A549 (cell line): Measurements from ENCODE around the gene PNLIPRP1. TPM values are rescaled to one million over a fixed set of nuclear protein-coding genes. Genes with fewer than 3 reads are reported as not detected.

Source experiments
- ATAC-seq, 2 experiments: fragments of 200-7000 bp in 1 of 2; fragments of >200 bp in 1 of 2; cut with Nextera tagmentation in 1 of 2; cut with Tn5 transposase in 1 of 2; 3 replicates each; pipeline versions ENCODE4 v1.8.0 to v1.9.1; 2018 to 2020; ENCODE audit warnings: mild to moderate bottlenecking in 1 of 2, moderate library complexity in 1 of 2
- CTCF ChIA-PET: fragments of 300-600 bp; sonication (Branson Sonifier 250); formaldehyde crosslinking; extraction: SDS; loops from one replicate; lab custom pipeline; 2021; ENCODE audit warnings: antibody characterized with exemption, inconsistent platforms; lab: Yijun Ruan, JAX
- POLR2A ChIA-PET: fragments of 350-600 bp; formaldehyde crosslinking; extraction: SDS; loops from one replicate; lab custom pipeline; 2021; ENCODE audit warnings: antibody characterized with exemption, inconsistent platforms; lab: Yijun Ruan, JAX
- DNase-seq, 2 experiments: peaks; one replicate each; pipeline versions ENCODE4 v3.0.0 to v3.0.0-alpha.2; 2011 to 2016; ENCODE audit warnings: low read depth in 1 of 2, low spot score in 1 of 2
- FAIRE-seq: peaks from 2 replicates; lab custom pipeline; 2011; peaks lifted over from hg19 to GRCh38; lab: Jason Lieb, UNC
- H3K27ac ChIP-seq, 2 experiments: fragments of >200 bp; sonication (Bioruptor Twin); formaldehyde crosslinking; 3 replicates each; pipeline ENCODE4 v1.5.1; 2016 to 2017
- H3K4me1 ChIP-seq: fragments of >200 bp; sonication (Bioruptor Twin); formaldehyde crosslinking; 3 replicates; pipeline ENCODE4 v1.6.1; 2016
- H3K4me2 ChIP-seq: fragments of >200 bp; sonication (Bioruptor Twin); formaldehyde crosslinking; 3 replicates; pipeline ENCODE4 v1.6.1; 2016
- H3K4me3 ChIP-seq: fragments of >200 bp; sonication (Bioruptor Twin); formaldehyde crosslinking; 3 replicates; pipeline ENCODE4 v1.5.1; 2016
- H3K9me3 ChIP-seq: fragments of >200 bp; sonication (Bioruptor Twin); formaldehyde crosslinking; 3 replicates; pipeline ENCODE4 v1.6.1; 2016
- CBX2 ChIP-seq: fragments of 200-600 bp; sonication (generic); IDR thresholded peaks from 2 replicates; pipeline ENCODE4 v1.6.1; 2016; ENCODE audit warnings: low read depth, mild to moderate bottlenecking, borderline replicate concordance
- CBX8 ChIP-seq: fragments of 200-600 bp; sonication (generic); IDR thresholded peaks from 2 replicates; pipeline ENCODE4 v1.6.1; 2016
- CEBPB ChIP-seq, 2 experiments: fragments of >200 bp in 1 of 2; sonication (Bioruptor Twin) in 1 of 2; formaldehyde crosslinking in 1 of 2; IDR thresholded peaks; 2 replicates each; pipeline ENCODE4 v1.6.1; 2012 to 2016
- CHD2 ChIP-seq: fragments of 150-350 bp; IDR thresholded peaks from 2 replicates; pipeline ENCODE4 v1.6.1; 2014; ENCODE audit warnings: low read length; ENCODE audit not compliant: partially characterized antibody
- CHD4 ChIP-seq: fragments of 200-600 bp; sonication (generic); IDR thresholded peaks from 2 replicates; pipeline ENCODE4 v1.6.1; 2016; ENCODE audit warnings: antibody characterized with exemption, mild to moderate bottlenecking, borderline replicate concordance
- EP300 ChIP-seq, 2 experiments: fragments of >200 bp; sonication (Bioruptor Twin); formaldehyde crosslinking; IDR thresholded peaks; 2 replicates in 1 of 2; 3 replicates in 1 of 2; pipeline ENCODE4 v1.6.1; 2016 to 2017
- ESRRA ChIP-seq: fragments of 150-350 bp; IDR thresholded peaks from 2 replicates; pipeline ENCODE4 v1.6.1; 2014; ENCODE audit warnings: mild to moderate bottlenecking, low read length, borderline replicate concordance
- GATA3 ChIP-seq: IDR thresholded peaks from 2 replicates; pipeline ENCODE4 v1.6.1; 2012; ENCODE audit warnings: borderline replicate concordance
- HOXA7 ChIP-seq: fragments of 250-450 bp; sonication (Bioruptor Pico); IDR thresholded peaks from 2 replicates; pipeline ENCODE4 v1.5.0; 2020; ENCODE audit warnings: mild to moderate bottlenecking, moderate library complexity
- KDM1A ChIP-seq: fragments of 200-600 bp; sonication (generic); IDR thresholded peaks from 2 replicates; pipeline ENCODE4 v1.6.1; 2016; ENCODE audit warnings: low read depth, mild to moderate bottlenecking
- KDM5A ChIP-seq: fragments of 200-600 bp; sonication (generic); IDR thresholded peaks from 2 replicates; pipeline ENCODE4 v1.6.1; 2016; ENCODE audit warnings: antibody characterized with exemption, mild to moderate bottlenecking
- MAFK ChIP-seq: fragments of 450-650 bp; IDR thresholded peaks from 2 replicates; pipeline ENCODE4 v1.6.1; 2014; ENCODE audit not compliant: partially characterized antibody
- MAZ ChIP-seq: fragments of 150-350 bp; IDR thresholded peaks from 2 replicates; pipeline ENCODE4 v1.6.1; 2014; ENCODE audit warnings: antibody characterized with exemption, low read depth, low read length, borderline replicate concordance
- MYC ChIP-seq: IDR thresholded peaks from 2 replicates; pipeline ENCODE4 v1.6.1; 2012; ENCODE audit warnings: mild to moderate bottlenecking, inconsistent platforms, low read length, improper control_type of control experiment, borderline replicate concordance
- NR3C1 ChIP-seq: fragments of >200 bp; sonication (Bioruptor Twin); formaldehyde crosslinking; IDR thresholded peaks from 3 replicates; pipeline ENCODE4 v1.6.1; 2017
- RAD21 ChIP-seq, 2 experiments: fragments of >200 bp in 1 of 2; sonication (Bioruptor Twin) in 1 of 2; formaldehyde crosslinking in 1 of 2; IDR thresholded peaks in 1 of 2; conservative IDR thresholded peaks in 1 of 2; 2 replicates in 1 of 2; 3 replicates in 1 of 2; pipeline ENCODE4 v1.6.1; 2012 to 2018; ENCODE audit warnings: inconsistent platforms in 1 of 2
- RNF2 ChIP-seq: fragments of 200-600 bp; sonication (generic); IDR thresholded peaks from 2 replicates; pipeline ENCODE4 v1.6.1; 2016; ENCODE audit warnings: low read depth, mild to moderate bottlenecking, antibody characterized with exemption, moderate library complexity, borderline replicate concordance
- TFCP2L1 ChIP-seq: fragments of 250-450 bp; sonication (Bioruptor Pico); IDR thresholded peaks from 2 replicates; pipeline ENCODE4 v1.5.0; 2021; ENCODE audit warnings: mild to moderate bottlenecking
- ZSCAN20 ChIP-seq: fragments of 250-450 bp; sonication (Bioruptor Pico); IDR thresholded peaks from 2 replicates; pipeline ENCODE4 v1.8.0; 2022; ENCODE audit warnings: mild to moderate bottlenecking, moderate library complexity
- WGBS: methylation state at CpG from one replicate; pipeline ENCODE4 v1.1.6; 2017; ENCODE audit errors: missing lambda C conversion rate; 5-methylcytosine and 5-hydroxymethylcytosine counted together
- polyA plus RNA-seq, 4 experiments: library from polyadenylated mRNA; depleted of rRNA in 3 of 4; stranded (reverse); fragments of >200 nt; fragmentation: RNase III in 1 of 4; extraction: RNeasy Plus Mini Kit Qiagen cat#74134 plus additional on column Dnase treatment in 1 of 4; gene quantifications; 2 replicates in 3 of 4; 3 replicates in 1 of 4; pipeline ENCODE4 v1.2.3, GENCODE V29; 2011 to 2017
- TF ChIP-seq, protein P1 (sequence below): fragments of 250-450 bp; sonication (Bioruptor Pico); IDR thresholded peaks from 2 replicates; pipeline ENCODE4 v1.5.0; 2021; ENCODE audit warnings: mild to moderate bottlenecking, moderate library complexity, borderline replicate concordance
- TF ChIP-seq, protein P2 (sequence below): IDR thresholded peaks from 2 replicates; pipeline ENCODE4 v1.6.1; 2012
- TF ChIP-seq, protein P3 (sequence below): IDR thresholded peaks from 2 replicates; pipeline ENCODE4 v1.6.1; 2012

The PNLIPRP1 gene
- polyA plus RNA-seq, 2 of the 4 experiments (the other 2 are of a cell fraction), result not detected

DNA sequence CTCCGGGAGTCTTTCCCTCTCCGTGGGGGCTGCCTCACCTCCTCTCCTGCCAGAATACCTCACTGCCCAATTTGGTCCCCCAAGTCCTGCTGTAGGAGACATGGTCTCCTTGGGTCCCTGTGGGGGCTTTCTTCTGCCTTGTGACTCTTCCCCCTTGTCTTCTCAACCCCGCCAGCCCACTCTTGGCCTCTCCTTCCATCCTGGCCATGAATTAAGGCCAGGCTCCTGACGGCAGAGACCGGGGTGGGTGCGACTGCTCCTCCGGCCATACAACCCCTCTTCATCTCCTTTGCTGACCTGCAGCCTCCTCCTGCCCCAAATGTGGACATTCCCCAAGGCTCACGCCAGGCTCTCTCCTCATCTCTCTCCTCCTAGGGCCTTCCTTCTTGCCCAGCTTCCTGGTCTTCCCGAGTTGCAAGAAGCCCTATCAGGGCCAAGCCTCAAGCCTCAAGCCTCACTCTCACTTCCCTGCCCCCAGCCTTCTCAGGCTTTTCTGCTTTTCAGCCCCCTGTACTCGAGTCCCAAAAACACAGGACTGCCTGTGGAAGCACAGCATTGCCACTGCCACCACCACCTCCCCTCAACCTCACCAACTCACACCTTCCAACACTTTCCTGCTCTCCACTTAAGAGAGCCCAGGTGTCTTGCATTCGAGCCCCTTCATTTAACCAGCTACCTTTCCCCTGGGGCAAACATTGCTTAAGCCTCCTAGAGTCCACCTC, 31.3 kb downstream of the PNLIPRP1 start:
- H3K4me2 ChIP-seq, result no peak overlapping the region
- no peaks in the 10 kb centered on the region for H3K9me3 ChIP-seq
- DNase-seq (no peak), FAIRE-seq (no peak), ATAC-seq (no peak)
- ChIA-PET POLR2A (no interaction called here), CTCF (no interaction called here)
- no peaks in the 10 kb centered on the region for H3K4me1 ChIP-seq
- H3K27ac ChIP-seq, result no peak overlapping the region
- no peak overlapping the region for H3K4me3 ChIP-seq
- TF ChIP-seq NR3C1, result no peak
- TF ChIP-seq RAD21 (conservative IDR thresholded peaks at IDR 0.05 in 1 of 2, IDR thresholded peaks at IDR 0.05 in 1 of 2), result no peak
- TF ChIP-seq TFCP2L1 (CRISPR knock-in tag), result no peak
- no peak for TF ChIP-seq MAZ
- no peak for TF ChIP-seq KDM5A
- TF ChIP-seq CEBPB (IDR thresholded peaks at IDR 0.05), result no peak
- TF ChIP-seq ZSCAN20 (CRISPR knock-in tag), result no peak
- TF ChIP-seq, protein P1, sequence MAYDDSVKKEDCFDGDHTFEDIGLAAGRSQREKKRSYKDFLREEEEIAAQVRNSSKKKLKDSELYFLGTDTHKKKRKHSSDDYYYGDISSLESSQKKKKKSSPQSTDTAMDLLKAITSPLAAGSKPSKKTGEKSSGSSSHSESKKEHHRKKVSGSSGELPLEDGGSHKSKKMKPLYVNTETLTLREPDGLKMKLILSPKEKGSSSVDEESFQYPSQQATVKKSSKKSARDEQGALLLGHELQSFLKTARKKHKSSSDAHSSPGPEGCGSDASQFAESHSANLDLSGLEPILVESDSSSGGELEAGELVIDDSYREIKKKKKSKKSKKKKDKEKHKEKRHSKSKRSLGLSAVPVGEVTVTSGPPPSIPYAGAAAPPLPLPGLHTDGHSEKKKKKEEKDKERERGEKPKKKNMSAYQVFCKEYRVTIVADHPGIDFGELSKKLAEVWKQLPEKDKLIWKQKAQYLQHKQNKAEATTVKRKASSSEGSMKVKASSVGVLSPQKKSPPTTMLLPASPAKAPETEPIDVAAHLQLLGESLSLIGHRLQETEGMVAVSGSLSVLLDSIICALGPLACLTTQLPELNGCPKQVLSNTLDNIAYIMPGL, result no peak
- no peak for TF ChIP-seq EP300 (IDR thresholded peaks at IDR 0.05)
- 57% methylated on average over 11 of the region's 11 CpGs for WGBS

DNA sequence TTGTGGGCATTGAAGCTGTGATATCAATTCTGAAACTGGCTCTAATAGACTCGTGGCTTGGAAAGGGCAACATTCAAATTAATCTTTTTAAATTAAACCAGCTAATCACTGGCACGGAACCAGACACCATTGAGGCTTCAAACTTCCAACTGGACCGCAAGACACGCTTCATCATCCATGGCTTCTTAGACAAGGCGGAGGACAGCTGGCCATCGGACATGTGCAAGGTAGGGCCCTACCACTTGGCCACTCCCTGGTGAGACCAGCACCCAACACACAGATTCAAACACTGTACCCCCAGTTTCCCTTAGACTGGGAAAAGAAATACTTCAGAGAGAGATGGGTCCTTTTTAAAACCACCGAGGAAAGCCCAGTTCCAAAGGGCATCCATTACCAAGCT, 35.1 kb downstream of the PNLIPRP1 start:
- no peaks in the 10 kb centered on the region for H3K4me1 ChIP-seq
- ChIA-PET CTCF (interaction anchor here (1.8 to 7.9 kb wide), 3 partner anchors 162 to 549 kb away, joined by 7 to 89 read pairs (median 15); no protein-coding TSS in a partner anchor), POLR2A (no interaction called here)
- ATAC-seq, result no peak
- no peak overlapping the region for H3K27ac ChIP-seq
- FAIRE-seq, result no peak
- TF ChIP-seq CHD2 (no peak), HOXA7 (CRISPR knock-in tag) (no peak)
- TF ChIP-seq, protein P2, sequence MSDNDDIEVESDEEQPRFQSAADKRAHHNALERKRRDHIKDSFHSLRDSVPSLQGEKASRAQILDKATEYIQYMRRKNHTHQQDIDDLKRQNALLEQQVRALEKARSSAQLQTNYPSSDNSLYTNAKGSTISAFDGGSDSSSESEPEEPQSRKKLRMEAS, result no peak
- no peak for DNase-seq
- no peak overlapping the region for H3K4me3 ChIP-seq
- 57% methylated on average over 7 of the region's 7 CpGs for WGBS
- H3K9me3 ChIP-seq, result no peaks in the 10 kb centered on the region
- no peak overlapping the region for H3K4me2 ChIP-seq

DNA sequence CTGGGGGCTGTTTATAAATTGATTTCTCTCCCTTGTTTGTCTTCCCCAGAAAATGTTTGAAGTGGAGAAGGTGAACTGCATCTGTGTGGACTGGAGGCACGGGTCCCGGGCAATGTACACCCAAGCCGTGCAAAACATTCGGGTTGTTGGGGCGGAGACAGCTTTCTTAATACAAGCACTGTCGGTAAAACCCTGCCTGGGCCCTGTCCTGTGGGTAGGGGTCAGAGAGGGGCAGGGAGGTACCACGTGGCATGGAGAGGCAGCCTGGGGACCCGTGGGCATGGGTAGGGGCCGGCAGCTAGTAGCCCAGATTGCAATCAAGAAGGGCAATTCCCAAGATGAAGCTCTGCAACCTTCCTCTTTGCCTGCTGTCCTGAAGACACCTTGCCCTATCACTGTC, 36.1 kb downstream of the PNLIPRP1 start:
- Histone ChIP-seq H3K9me3 (no peaks in the 10 kb centered on the region), H3K4me3 (no peak overlapping the region), H3K4me2 (peak overlapping the region; percentile 96; the same call in 2 of the 3 replicates), H3K27ac (no peak overlapping the region), H3K4me1 (no peaks in the 10 kb centered on the region)
- TF ChIP-seq HOXA7 (CRISPR knock-in tag), result no peak
- no peak for TF ChIP-seq RNF2
- TF ChIP-seq RAD21 (conservative IDR thresholded peaks at IDR 0.05 in 1 of 2, IDR thresholded peaks at IDR 0.05 in 1 of 2), result no peak
- TF ChIP-seq ZSCAN20 (CRISPR knock-in tag), result no peak
- TF ChIP-seq MYC, result no peak
- no peak for TF ChIP-seq CHD4
- no peak for TF ChIP-seq CBX8
- no peak for TF ChIP-seq GATA3
- TF ChIP-seq, protein P3, sequence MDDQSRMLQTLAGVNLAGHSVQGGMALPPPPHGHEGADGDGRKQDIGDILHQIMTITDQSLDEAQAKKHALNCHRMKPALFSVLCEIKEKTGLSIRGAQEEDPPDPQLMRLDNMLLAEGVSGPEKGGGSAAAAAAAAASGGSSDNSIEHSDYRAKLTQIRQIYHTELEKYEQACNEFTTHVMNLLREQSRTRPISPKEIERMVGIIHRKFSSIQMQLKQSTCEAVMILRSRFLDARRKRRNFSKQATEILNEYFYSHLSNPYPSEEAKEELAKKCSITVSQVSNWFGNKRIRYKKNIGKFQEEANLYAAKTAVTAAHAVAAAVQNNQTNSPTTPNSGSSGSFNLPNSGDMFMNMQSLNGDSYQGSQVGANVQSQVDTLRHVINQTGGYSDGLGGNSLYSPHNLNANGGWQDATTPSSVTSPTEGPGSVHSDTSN, result no peak
- TF ChIP-seq MAFK, result no peak
- TF ChIP-seq MAZ, result no peak
- TF ChIP-seq, protein P2, result no peak
- TF ChIP-seq CBX2, result no peak
- no peak for TF ChIP-seq KDM1A
- no peak for TF ChIP-seq ESRRA
- POLR2A ChIA-PET, result interaction anchor here (0.5 kb wide), 1 partner anchor 34 kb away, joined by 5 read pairs; no protein-coding TSS in a partner anchor
- WGBS, result 52% methylated on average over 9 of the region's 9 CpGs
- no peak for FAIRE-seq
- DNase-seq, result no peak
- ATAC-seq, result no peak
- CTCF ChIA-PET, result interaction anchor here (0.6 to 7.9 kb wide), 30 partner anchors 10 to 734 kb away, joined by 3 to 89 read pairs (median 4); no protein-coding TSS in a partner anchor
